ENCODE data around the gene RPL39.

GRCh38 chrX:119763836-119764387, 27.5 kb downstream of the RPL39 start:
- TF ChIP-seq, protein P1, sequence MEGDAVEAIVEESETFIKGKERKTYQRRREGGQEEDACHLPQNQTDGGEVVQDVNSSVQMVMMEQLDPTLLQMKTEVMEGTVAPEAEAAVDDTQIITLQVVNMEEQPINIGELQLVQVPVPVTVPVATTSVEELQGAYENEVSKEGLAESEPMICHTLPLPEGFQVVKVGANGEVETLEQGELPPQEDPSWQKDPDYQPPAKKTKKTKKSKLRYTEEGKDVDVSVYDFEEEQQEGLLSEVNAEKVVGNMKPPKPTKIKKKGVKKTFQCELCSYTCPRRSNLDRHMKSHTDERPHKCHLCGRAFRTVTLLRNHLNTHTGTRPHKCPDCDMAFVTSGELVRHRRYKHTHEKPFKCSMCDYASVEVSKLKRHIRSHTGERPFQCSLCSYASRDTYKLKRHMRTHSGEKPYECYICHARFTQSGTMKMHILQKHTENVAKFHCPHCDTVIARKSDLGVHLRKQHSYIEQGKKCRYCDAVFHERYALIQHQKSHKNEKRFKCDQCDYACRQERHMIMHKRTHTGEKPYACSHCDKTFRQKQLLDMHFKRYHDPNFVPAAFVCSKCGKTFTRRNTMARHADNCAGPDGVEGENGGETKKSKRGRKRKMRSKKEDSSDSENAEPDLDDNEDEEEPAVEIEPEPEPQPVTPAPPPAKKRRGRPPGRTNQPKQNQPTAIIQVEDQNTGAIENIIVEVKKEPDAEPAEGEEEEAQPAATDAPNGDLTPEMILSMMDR (IDR thresholded peaks at IDR 0.05): no peak
- TF ChIP-seq POLR2A (IDR thresholded peaks at IDR 0.05): no peak

Data from body of pancreas (tissue), 4 donors.